HL-60 (cell line): ENCODE results near the gene LAMTOR1.

Experiments
- DNase-seq, 2 experiments: peaks; one replicate each; pipeline ENCODE4 v3.0.0-alpha.2; 2010 to 2020; ENCODE audit warnings: low read depth in 1 of 2, low spot score in 1 of 2
- H3K27ac ChIP-seq: fragments of 250-450 bp; sonication (Bioruptor Pico); replicated peaks from 2 replicates; pipeline ENCODE4 v1.5.1; 2020; ENCODE audit warnings: mild to moderate bottlenecking, moderate library complexity
- H3K27me3 ChIP-seq: fragments of 250-450 bp; sonication (Bioruptor Pico); 2 replicates; pipeline ENCODE4 v1.5.1; 2021; ENCODE audit warnings: mild to moderate bottlenecking, moderate library complexity; ENCODE audit not compliant: insufficient read depth, poor library complexity, severe bottlenecking
- H3K4me3 ChIP-seq: replicated peaks from 2 replicates; pipeline ENCODE4 v1.5.1; 2011; ENCODE audit warnings: mild to moderate bottlenecking, control low read depth, low read length; ENCODE audit not compliant: insufficient read depth
- GABPA ChIP-seq: IDR thresholded peaks from 2 replicates; pipeline ENCODE4 v1.6.1; 2012; ENCODE audit warnings: low read depth
- POLR2AphosphoS5 ChIP-seq: IDR thresholded peaks from 2 replicates; pipeline ENCODE4 v1.6.1; 2012; ENCODE audit warnings: low read depth
- SPI1 ChIP-seq: IDR thresholded peaks from 2 replicates; pipeline ENCODE4 v1.6.1; 2012; ENCODE audit warnings: low read depth, mild to moderate bottlenecking, borderline replicate concordance
- TF ChIP-seq, protein P1 (sequence below): IDR thresholded peaks from 2 replicates; pipeline ENCODE4 v1.6.1; 2012; ENCODE audit warnings: low read depth; ENCODE audit not compliant: insufficient replicate concordance
- TF ChIP-seq, protein P2 (sequence below): IDR thresholded peaks from one replicate; pipeline ENCODE4 v1.5.1; 2011; ENCODE audit warnings: low read length, control low read depth, inconsistent platforms; ENCODE audit not compliant: insufficient read depth

Gene LAMTOR1

DNA sequence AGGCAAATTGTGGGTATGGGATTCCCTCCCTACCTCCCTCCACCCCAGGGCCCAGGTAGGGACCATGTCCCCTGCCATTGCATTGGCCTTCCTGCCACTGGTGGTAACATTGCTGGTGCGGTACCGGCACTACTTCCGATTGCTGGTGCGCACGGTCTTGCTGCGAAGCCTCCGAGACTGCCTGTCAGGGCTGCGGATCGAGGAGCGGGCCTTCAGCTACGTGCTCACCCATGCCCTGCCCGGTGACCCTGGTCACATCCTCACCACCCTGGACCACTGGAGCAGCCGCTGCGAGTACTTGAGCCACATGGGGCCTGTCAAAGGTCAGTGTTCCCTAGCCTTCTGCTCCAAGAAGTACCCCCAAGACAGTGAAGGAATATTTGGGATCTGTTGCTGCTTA lies 2.8 kb upstream of the LAMTOR1 start, which contains the start of gene TOMT:
TOMT (plus strand) TSS at position 37 of the 400 bp plus-strand sequence; CDS start at position 65, 28 bp downstream.
- Histone ChIP-seq H3K27ac (no peak within 1 kb of the TSS), H3K4me3 (no peak within 1 kb of the TSS), H3K27me3 (no peaks in the 10 kb centered on the region)
- TF ChIP-seq GABPA (no peak), SPI1 (no peak), POLR2AphosphoS5 (no peak)
- TF ChIP-seq, protein P1, sequence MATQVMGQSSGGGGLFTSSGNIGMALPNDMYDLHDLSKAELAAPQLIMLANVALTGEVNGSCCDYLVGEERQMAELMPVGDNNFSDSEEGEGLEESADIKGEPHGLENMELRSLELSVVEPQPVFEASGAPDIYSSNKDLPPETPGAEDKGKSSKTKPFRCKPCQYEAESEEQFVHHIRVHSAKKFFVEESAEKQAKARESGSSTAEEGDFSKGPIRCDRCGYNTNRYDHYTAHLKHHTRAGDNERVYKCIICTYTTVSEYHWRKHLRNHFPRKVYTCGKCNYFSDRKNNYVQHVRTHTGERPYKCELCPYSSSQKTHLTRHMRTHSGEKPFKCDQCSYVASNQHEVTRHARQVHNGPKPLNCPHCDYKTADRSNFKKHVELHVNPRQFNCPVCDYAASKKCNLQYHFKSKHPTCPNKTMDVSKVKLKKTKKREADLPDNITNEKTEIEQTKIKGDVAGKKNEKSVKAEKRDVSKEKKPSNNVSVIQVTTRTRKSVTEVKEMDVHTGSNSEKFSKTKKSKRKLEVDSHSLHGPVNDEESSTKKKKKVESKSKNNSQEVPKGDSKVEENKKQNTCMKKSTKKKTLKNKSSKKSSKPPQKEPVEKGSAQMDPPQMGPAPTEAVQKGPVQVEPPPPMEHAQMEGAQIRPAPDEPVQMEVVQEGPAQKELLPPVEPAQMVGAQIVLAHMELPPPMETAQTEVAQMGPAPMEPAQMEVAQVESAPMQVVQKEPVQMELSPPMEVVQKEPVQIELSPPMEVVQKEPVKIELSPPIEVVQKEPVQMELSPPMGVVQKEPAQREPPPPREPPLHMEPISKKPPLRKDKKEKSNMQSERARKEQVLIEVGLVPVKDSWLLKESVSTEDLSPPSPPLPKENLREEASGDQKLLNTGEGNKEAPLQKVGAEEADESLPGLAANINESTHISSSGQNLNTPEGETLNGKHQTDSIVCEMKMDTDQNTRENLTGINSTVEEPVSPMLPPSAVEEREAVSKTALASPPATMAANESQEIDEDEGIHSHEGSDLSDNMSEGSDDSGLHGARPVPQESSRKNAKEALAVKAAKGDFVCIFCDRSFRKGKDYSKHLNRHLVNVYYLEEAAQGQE = no peak
- no peak for DNase-seq

DNA sequence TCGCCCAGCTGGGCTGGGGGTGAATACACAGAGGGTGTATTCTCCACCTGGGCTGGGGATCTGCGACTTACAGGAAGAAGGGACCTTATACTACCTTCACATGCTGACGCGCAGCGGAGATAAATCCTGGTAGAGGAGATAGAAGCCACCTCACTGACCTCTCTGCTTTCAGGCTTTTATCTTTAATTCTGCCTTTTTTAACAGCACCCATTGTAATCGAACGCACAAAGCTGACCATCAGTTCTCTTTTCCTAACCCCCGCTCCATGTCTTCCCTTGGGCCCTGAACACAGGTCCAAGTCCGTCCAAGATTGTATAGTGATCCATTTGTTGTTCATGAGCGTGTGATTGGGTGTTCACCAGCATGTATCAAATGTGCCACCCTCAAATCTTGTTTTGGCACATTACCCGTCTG lies 664 bp upstream of the LAMTOR1 start:
- H3K4me3 ChIP-seq = no peak overlapping the region
- peak overlapping the region; percentile 100 for H3K27ac ChIP-seq
- DNase-seq = no peak
- no peak for TF ChIP-seq POLR2AphosphoS5
- no peak for TF ChIP-seq SPI1
- TF ChIP-seq, protein P2, sequence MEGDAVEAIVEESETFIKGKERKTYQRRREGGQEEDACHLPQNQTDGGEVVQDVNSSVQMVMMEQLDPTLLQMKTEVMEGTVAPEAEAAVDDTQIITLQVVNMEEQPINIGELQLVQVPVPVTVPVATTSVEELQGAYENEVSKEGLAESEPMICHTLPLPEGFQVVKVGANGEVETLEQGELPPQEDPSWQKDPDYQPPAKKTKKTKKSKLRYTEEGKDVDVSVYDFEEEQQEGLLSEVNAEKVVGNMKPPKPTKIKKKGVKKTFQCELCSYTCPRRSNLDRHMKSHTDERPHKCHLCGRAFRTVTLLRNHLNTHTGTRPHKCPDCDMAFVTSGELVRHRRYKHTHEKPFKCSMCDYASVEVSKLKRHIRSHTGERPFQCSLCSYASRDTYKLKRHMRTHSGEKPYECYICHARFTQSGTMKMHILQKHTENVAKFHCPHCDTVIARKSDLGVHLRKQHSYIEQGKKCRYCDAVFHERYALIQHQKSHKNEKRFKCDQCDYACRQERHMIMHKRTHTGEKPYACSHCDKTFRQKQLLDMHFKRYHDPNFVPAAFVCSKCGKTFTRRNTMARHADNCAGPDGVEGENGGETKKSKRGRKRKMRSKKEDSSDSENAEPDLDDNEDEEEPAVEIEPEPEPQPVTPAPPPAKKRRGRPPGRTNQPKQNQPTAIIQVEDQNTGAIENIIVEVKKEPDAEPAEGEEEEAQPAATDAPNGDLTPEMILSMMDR = no peak
- TF ChIP-seq, protein P1 = no peak
- no peak for TF ChIP-seq GABPA
- no peaks in the 10 kb centered on the region for H3K27me3 ChIP-seq

DNA sequence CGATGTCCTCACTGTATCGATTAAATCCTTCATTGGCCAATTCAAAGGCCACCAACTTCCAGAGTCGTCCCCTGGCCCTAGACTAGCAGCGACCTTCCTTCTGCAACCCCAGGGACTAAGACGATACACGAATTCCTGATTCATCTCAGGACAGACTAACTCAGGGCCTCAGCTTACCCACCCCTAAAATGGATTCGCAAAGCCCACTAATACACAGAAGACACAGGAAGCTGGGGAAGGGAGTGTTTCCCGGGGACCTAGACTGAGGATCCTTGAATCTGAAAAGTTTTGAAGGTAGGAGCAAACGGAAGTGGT lies 509 bp downstream of the LAMTOR1 start:
- TF ChIP-seq, protein P1 = no peak
- TF ChIP-seq POLR2AphosphoS5 (no peak), GABPA (no peak; the same call in 1 of the 2 replicates), SPI1 (no peak)
- TF ChIP-seq, protein P2 = no peak
- Histone ChIP-seq H3K27me3 (no peaks in the 10 kb centered on the region), H3K4me3 (peak overlapping the region; percentile 64), H3K27ac (peak overlapping the region; percentile 100)
- no peak for DNase-seq
